Osteoblast (primary cell): ENCODE results near the gene PEX5L. TPM values are rescaled to one million over a fixed set of nuclear protein-coding genes. Genes with fewer than 3 reads are reported as not detected.

Source experiments
- DNase-seq: peaks from one replicate; pipeline ENCODE4 v3.0.0; 2011; ENCODE audit warnings: low spot score, mixed read lengths; ENCODE audit not compliant: insufficient read length; ENCODE audit errors: missing footprints
- H2AFZ ChIP-seq: 2 replicates; pipeline ENCODE4 v1.6.0; 2011; ENCODE audit warnings: mild to moderate bottlenecking, low read length
- H3K27ac ChIP-seq: 2 replicates; pipeline ENCODE4 v1.5.1; 2011; ENCODE audit warnings: mild to moderate bottlenecking, low read depth, low read length, moderate library complexity
- H3K27me3 ChIP-seq: 2 replicates; pipeline ENCODE4 v1.6.0; 2012; ENCODE audit warnings: mild to moderate bottlenecking, control low read depth, inconsistent platforms, low read length, moderate library complexity; ENCODE audit not compliant: insufficient read depth
- H3K36me3 ChIP-seq: 2 replicates; pipeline ENCODE4 v1.5.1; 2011; ENCODE audit warnings: mild to moderate bottlenecking, low read length, control low read depth, moderate library complexity; ENCODE audit not compliant: insufficient read depth
- H3K4me1 ChIP-seq: 2 replicates; pipeline ENCODE4 v1.5.1; 2011; ENCODE audit warnings: mild to moderate bottlenecking, low read length, control low read depth, moderate library complexity; ENCODE audit not compliant: insufficient read depth
- H3K4me2 ChIP-seq: 2 replicates; pipeline ENCODE4 v1.6.0; 2011; ENCODE audit warnings: mild to moderate bottlenecking, low read length; ENCODE audit not compliant: insufficient read depth
- H3K4me3 ChIP-seq: fragments of 200-600 bp; sonication (generic); 3 replicates; pipeline ENCODE4 v1.5.1; 2012; ENCODE audit warnings: mild to moderate bottlenecking, low read length, inconsistent platforms; ENCODE audit not compliant: insufficient read depth
- H3K79me2 ChIP-seq: 2 replicates; pipeline ENCODE4 v1.6.0; 2012; ENCODE audit warnings: mild to moderate bottlenecking, low read length, control low read depth, inconsistent platforms; ENCODE audit not compliant: insufficient read depth
- H3K9me3 ChIP-seq: 2 replicates; pipeline ENCODE4 v1.5.1; 2011; ENCODE audit warnings: low read depth, low read length, control low read depth
- H4K20me1 ChIP-seq: 2 replicates; pipeline ENCODE4 v1.6.0; 2012; ENCODE audit warnings: mild to moderate bottlenecking, low read length, control low read depth; ENCODE audit not compliant: insufficient read depth
- CTCF ChIP-seq: IDR thresholded peaks from 2 replicates; pipeline ENCODE4 v1.5.1; 2011; ENCODE audit warnings: mild to moderate bottlenecking, low read depth, low read length, moderate library complexity; ENCODE audit errors: extremely low read depth
- total RNA-seq: library from RNA; depleted of rRNA; stranded (reverse); fragments of >200 nt; gene quantifications from 2 replicates; pipeline ENCODE4 v1.2.3, GENCODE V29; 2012

Gene PEX5L
- total RNA-seq, 1 donor, result 1.4 TPM

GRCh38 chr3:179973931-179974361 lies 62.8 kb downstream of the PEX5L start:
- peak overlapping the region; percentile 42 for H2AFZ ChIP-seq
- H3K79me2 ChIP-seq, result no peaks in the 10 kb centered on the region
- H3K27me3 ChIP-seq, result no peaks in the 10 kb centered on the region
- no peaks in the 10 kb centered on the region for H3K9me3 ChIP-seq
- no peaks in the 10 kb centered on the region for H4K20me1 ChIP-seq
- TF ChIP-seq CTCF, result no peak
- no peak for DNase-seq
- H3K36me3 ChIP-seq, result no peaks in the 10 kb centered on the region
- H3K4me1 ChIP-seq, result peaks cover 2% of the 10 kb centered on the region
- peak overlapping the region; percentile 32 for H3K4me2 ChIP-seq
- H3K27ac ChIP-seq, result no peak overlapping the region
- H3K4me3 ChIP-seq, result no peak overlapping the region

GRCh38 chr3:179972881-179973423 lies 63.8 kb downstream of the PEX5L start:
- Histone ChIP-seq H3K27me3 (no peaks in the 10 kb centered on the region), H2AFZ (no peak overlapping the region), H3K9me3 (no peaks in the 10 kb centered on the region), H3K79me2 (no peaks in the 10 kb centered on the region), H3K36me3 (no peaks in the 10 kb centered on the region), H4K20me1 (no peaks in the 10 kb centered on the region), H3K27ac (no peak overlapping the region), H3K4me3 (no peak overlapping the region), H3K4me2 (no peak overlapping the region), H3K4me1 (peaks cover 8% of the 10 kb centered on the region)
- no peak for TF ChIP-seq CTCF
- DNase-seq, result no peak

GRCh38 chr3:179971280-179971679 lies 65.5 kb downstream of the PEX5L start:
- H3K4me2 ChIP-seq, result no peak overlapping the region
- no peak for DNase-seq
- no peaks in the 10 kb centered on the region for H3K9me3 ChIP-seq
- no peaks in the 10 kb centered on the region for H3K27me3 ChIP-seq
- H3K4me1 ChIP-seq, result peaks cover 17% of the 10 kb centered on the region
- H3K27ac ChIP-seq, result no peak overlapping the region
- H3K79me2 ChIP-seq, result no peaks in the 10 kb centered on the region
- no peak for TF ChIP-seq CTCF
- H3K36me3 ChIP-seq, result no peaks in the 10 kb centered on the region
- no peak overlapping the region for H2AFZ ChIP-seq
- H3K4me3 ChIP-seq, result no peak overlapping the region
- H4K20me1 ChIP-seq, result no peaks in the 10 kb centered on the region

GRCh38 chr3:179970746-179971145 lies 66.0 kb downstream of the PEX5L start:
- TF ChIP-seq CTCF, result no peak
- H3K9me3 ChIP-seq, result no peaks in the 10 kb centered on the region
- H2AFZ ChIP-seq, result no peak overlapping the region
- H3K27me3 ChIP-seq, result no peaks in the 10 kb centered on the region
- H3K36me3 ChIP-seq, result no peaks in the 10 kb centered on the region
- no peak overlapping the region for H3K4me3 ChIP-seq
- no peak overlapping the region for H3K27ac ChIP-seq
- no peaks in the 10 kb centered on the region for H3K79me2 ChIP-seq
- no peak for DNase-seq
- H3K4me1 ChIP-seq, result peaks cover 17% of the 10 kb centered on the region
- H3K4me2 ChIP-seq, result no peak overlapping the region
- no peaks in the 10 kb centered on the region for H4K20me1 ChIP-seq
